Smooth muscle cell (in vitro differentiated cells): Measurements from ENCODE around the gene S1PR3. TPM values are rescaled to one million over a fixed set of nuclear protein-coding genes. Genes with fewer than 3 reads are reported as not detected.
A peak's percentile ranks its signal among the peaks of the same experiment; 100 is the strongest.

ENCODE experiments used
- DNase-seq: peaks from one replicate; lab custom pipeline; 2025; ENCODE audit not compliant: unreplicated experiment; lab: John Stamatoyannopoulos, UW
- H2AFZ ChIP-seq: fragments of 200-600 bp; sonication (generic); 2 replicates; pipeline ENCODE4 v1.6.0; 2016; ENCODE audit warnings: antibody characterized with exemption, low read depth, mild to moderate bottlenecking
- H3F3A ChIP-seq: fragments of 200-600 bp; sonication (generic); 2 replicates; pipeline ENCODE4 v1.6.0; 2017; ENCODE audit warnings: antibody characterized with exemption, low read depth
- H3K27ac ChIP-seq: fragments of 200-600 bp; sonication (generic); 2 replicates; pipeline ENCODE4 v1.5.1; 2016; ENCODE audit warnings: low read depth, mild to moderate bottlenecking
- H3K27me3 ChIP-seq: fragments of 200-600 bp; sonication (generic); 2 replicates; pipeline ENCODE4 v1.6.1; 2016; ENCODE audit warnings: low read depth, mild to moderate bottlenecking
- H3K36me3 ChIP-seq: fragments of 200-600 bp; sonication (generic); 2 replicates; pipeline ENCODE4 v1.5.1; 2016; ENCODE audit warnings: low read depth
- H3K4me1 ChIP-seq: fragments of 200-600 bp; sonication (generic); 2 replicates; pipeline ENCODE4 v1.5.1; 2016; ENCODE audit warnings: low read depth
- H3K4me2 ChIP-seq: fragments of 200-600 bp; sonication (generic); 2 replicates; pipeline ENCODE4 v1.6.0; 2016; ENCODE audit warnings: mild to moderate bottlenecking
- H3K4me3 ChIP-seq: fragments of 200-600 bp; sonication (generic); 2 replicates; pipeline ENCODE4 v1.5.1; 2016; ENCODE audit warnings: mild to moderate bottlenecking
- H3K79me2 ChIP-seq: fragments of 200-600 bp; sonication (generic); 2 replicates; pipeline ENCODE4 v1.6.0; 2016; ENCODE audit warnings: low read depth, mild to moderate bottlenecking
- H3K9ac ChIP-seq: fragments of 200-600 bp; sonication (generic); 2 replicates; pipeline ENCODE4 v1.6.0; 2016; ENCODE audit warnings: low read depth
- H3K9me3 ChIP-seq: fragments of 200-600 bp; sonication (generic); replicated peaks from 2 replicates; pipeline ENCODE4 v1.5.1; 2016; ENCODE audit warnings: low read depth
- H4K20me1 ChIP-seq: fragments of 200-600 bp; sonication (generic); 2 replicates; pipeline ENCODE4 v1.6.0; 2016; ENCODE audit warnings: low read depth
- CTCF ChIP-seq: fragments of 200-600 bp; sonication (generic); IDR thresholded peaks from 2 replicates; pipeline ENCODE4 v1.5.1; 2017; ENCODE audit warnings: borderline replicate concordance, mild to moderate bottlenecking, antibody characterized with exemption; ENCODE audit not compliant: insufficient read depth, poor library complexity, severe bottlenecking
- WGBS: methylation state at CpG from one replicate; pipeline ENCODE4 v1.1.7; 2016; ENCODE audit warnings: low lambda C conversion rate; 5-methylcytosine and 5-hydroxymethylcytosine counted together
- polyA plus RNA-seq: library from polyadenylated mRNA; unstranded; fragments of >200 nt; fragmentation: Nextera tagmentation; extraction: Ambion mirVana; gene quantifications from 2 replicates; pipeline ENCODE4 v1.2.1, GENCODE V29; 2016
- total RNA-seq: library from RNA; depleted of rRNA; stranded (reverse); fragments of >200 nt; gene quantifications from 2 replicates; pipeline ENCODE4 v1.2.3, GENCODE V29; 2014

S1PR3 gene
- total and polyA plus RNA-seq, 2 experiments from 2014 or later: 184 to 246 TPM

DNA sequence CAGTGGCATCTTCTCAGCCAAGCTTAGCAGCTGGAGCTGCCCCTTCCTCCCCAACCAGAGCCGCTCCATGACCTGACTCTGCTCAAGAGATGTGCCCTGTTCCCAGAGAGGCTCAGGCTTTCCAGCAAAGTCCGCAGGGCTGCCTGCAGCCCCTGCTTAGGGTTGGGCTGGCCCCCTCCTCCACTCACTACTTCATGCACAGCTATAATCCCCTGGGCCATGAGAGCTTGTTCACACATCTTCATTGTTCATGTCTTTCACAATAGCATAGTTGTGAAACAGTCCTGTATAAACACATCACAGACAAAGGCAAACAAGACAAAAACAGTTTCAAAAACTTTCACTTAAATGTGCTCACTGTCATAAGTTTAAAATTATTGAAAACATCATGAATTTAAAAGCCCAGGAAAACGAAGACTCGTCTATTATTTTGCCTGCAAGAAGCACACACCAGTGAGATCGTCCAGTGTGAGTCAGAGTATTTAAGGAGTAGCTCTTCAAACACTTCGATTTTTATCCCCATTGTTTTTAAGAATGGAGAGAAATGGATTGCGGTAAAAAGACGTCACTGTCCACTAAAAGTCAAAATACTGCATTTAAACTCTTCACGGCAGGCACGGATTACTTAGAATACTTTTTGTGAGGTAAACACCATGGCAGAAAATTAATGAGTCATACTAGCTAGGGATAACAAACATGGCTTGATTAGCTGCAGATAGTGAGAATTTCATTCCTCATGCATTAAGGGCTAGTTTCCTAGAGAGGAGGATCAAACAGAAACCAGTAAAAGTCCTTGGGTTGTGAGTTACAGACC lies 40.7 kb upstream of the S1PR3 start:
- no peaks in the 10 kb centered on the region for H3K9me3 ChIP-seq
- TF ChIP-seq CTCF: no peak
- no peak overlapping the region for H3K4me3 ChIP-seq
- DNase-seq: no peak
- H3K4me1 ChIP-seq: peaks cover 14% of the 10 kb centered on the region
- no peaks in the 10 kb centered on the region for H3F3A ChIP-seq
- peak overlapping the region; percentile 34 for H3K4me2 ChIP-seq
- H3K9ac ChIP-seq: no peak overlapping the region
- H3K36me3 ChIP-seq: no peaks in the 10 kb centered on the region
- H4K20me1 ChIP-seq: no peaks in the 10 kb centered on the region
- H3K27ac ChIP-seq: peak overlapping the region; percentile 42
- whole genome bisulfite sequencing: 41% methylated on average over 10 of the region's 10 CpGs
- H2AFZ ChIP-seq: no peak overlapping the region
- no peaks in the 10 kb centered on the region for H3K27me3 ChIP-seq
- no peaks in the 10 kb centered on the region for H3K79me2 ChIP-seq

DNA sequence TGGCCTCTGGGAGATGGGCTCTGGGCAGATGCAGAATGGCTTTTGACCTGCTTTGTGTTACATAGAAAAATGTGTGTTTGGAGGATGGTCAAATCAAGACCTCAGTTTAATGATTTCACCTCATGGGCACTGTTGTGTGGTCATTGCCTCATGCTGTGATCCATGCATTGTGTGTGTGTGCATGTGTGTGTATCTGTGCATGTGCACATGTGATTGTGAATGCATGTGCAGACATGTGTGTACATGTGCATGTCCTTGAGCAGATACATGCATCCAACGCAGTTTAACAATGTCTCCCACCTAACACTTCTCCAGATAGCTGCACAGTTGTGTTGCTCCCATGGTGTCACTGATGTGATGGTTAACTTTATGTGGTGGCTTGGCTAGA lies 40.1 kb upstream of the S1PR3 start:
- no peak for TF ChIP-seq CTCF
- Histone ChIP-seq H3F3A (no peaks in the 10 kb centered on the region), H4K20me1 (no peaks in the 10 kb centered on the region), H3K27ac (no peak overlapping the region), H3K4me3 (no peak overlapping the region), H2AFZ (no peak overlapping the region), H3K79me2 (no peaks in the 10 kb centered on the region), H3K4me1 (peaks cover 14% of the 10 kb centered on the region), H3K9me3 (no peaks in the 10 kb centered on the region), H3K36me3 (no peaks in the 10 kb centered on the region), H3K4me2 (peak overlapping the region; percentile 34), H3K9ac (no peak overlapping the region), H3K27me3 (no peaks in the 10 kb centered on the region)
- DNase-seq: no peak
- 85% methylated on average over 1 of the region's 1 CpG for WGBS

- Histone ChIP-seq H3F3A (no peaks in the 10 kb centered on the region), H3K27ac (no peak overlapping the region), H3K9ac (no peak overlapping the region), H4K20me1 (no peaks in the 10 kb centered on the region), H3K4me3 (no peak overlapping the region), H2AFZ (no peak overlapping the region), H3K36me3 (no peaks in the 10 kb centered on the region), H3K4me1 (peaks cover 14% of the 10 kb centered on the region), H3K27me3 (no peaks in the 10 kb centered on the region), H3K9me3 (no peaks in the 10 kb centered on the region), H3K4me2 (no peak overlapping the region), H3K79me2 (no peaks in the 10 kb centered on the region)
- TF ChIP-seq CTCF: no peak
- WGBS: 83% methylated on average over 2 of the region's 2 CpGs
- no peak for DNase-seq
Observed at GRCh38 chr9:88952086-88952615, 39.1 kb upstream of the S1PR3 start.
